Right ventricle myocardium inferior (tissue), 1 donor: ENCODE data around the gene MRPS25. TPM values are rescaled to one million over a fixed set of nuclear protein-coding genes. Genes with fewer than 3 reads are reported as not detected.
A peak's percentile ranks its signal among the peaks of the same experiment; 100 is the strongest.

Experiments
- ATAC-seq: fragments of 200-7000 bp; cut with Tn5 transposase; one replicate; pipeline ENCODE4 v1.9.1; 2020; ENCODE audit warnings: mild to moderate bottlenecking, moderate library complexity
- DNase-seq: peaks from one replicate; pipeline ENCODE4 v3.0.0; 2021; ENCODE audit errors: missing footprints
- intact Hi-C: fragments of 100-400 bp; cut with DNase I; formaldehyde crosslinking; loops from one replicate; pipeline ENCODE4 v1.11.0; 2022
- total RNA-seq: library from RNA; stranded (reverse); fragmentation: NEBNext Ultra II Directional; extraction: Animal tissue kit (Norgen Biotek cat#: 25700); gene quantifications from one replicate; pipeline ENCODE4 v1.2.1, GENCODE V29; 2021
- donor health status: DM: no; HTN: yes; CAD: no; lungs with severe emphysema.

Gene MRPS25
- total RNA-seq, 1 donor from 2014 or later: 140 TPM

- DNase-seq (no peak), ATAC-seq (no peak)
- intact Hi-C loops: loop anchor here (10.0 kb wide), 1 partner anchor 437 kb away; the partner anchor contains the start of gene CCDC174
Measured at GRCh38 chr3:15091575-15091974, 26.5 kb upstream of the MRPS25 start.

GRCh38 chr3:15089201-15089600, 24.1 kb upstream of the MRPS25 start:
- ATAC-seq: no peak
- intact Hi-C loops: no loop called here
- DNase-seq: no peak

- ATAC-seq: no peak
- intact Hi-C loops: no loop called here
- DNase-seq: no peak
Measured at GRCh38 chr3:15086699-15087098, 21.6 kb upstream of the MRPS25 start.

GRCh38 chr3:15086263-15086662, 21.1 kb upstream of the MRPS25 start:
- ATAC-seq (no peak), DNase-seq (no peak)
- intact Hi-C loops: no loop called here

- intact Hi-C loops: no loop called here
- no peak for DNase-seq
- ATAC-seq: no peak
Measured at GRCh38 chr3:15083252-15083651, 18.1 kb upstream of the MRPS25 start.

- ATAC-seq: no peak
- intact Hi-C loops: no loop called here
- no peak for DNase-seq
Measured at GRCh38 chr3:15081960-15082664, 17.0 kb upstream of the MRPS25 start.

- DNase-seq: no peak
- no peak for ATAC-seq
Measured at GRCh38 chr3:15079091-15079490, 14.0 kb upstream of the MRPS25 start.

GRCh38 chr3:15074500-15074899, 9.4 kb upstream of the MRPS25 start:
- no peak for ATAC-seq
- intact Hi-C loops: no loop called here
- no peak for DNase-seq

More at GRCh38 chr3:15079091-15079490, 14.0 kb upstream of the MRPS25 start:
- intact Hi-C loops: no loop called here

- intact Hi-C loops: no loop called here
- DNase-seq (no peak), ATAC-seq (no peak)
Measured at GRCh38 chr3:15071699-15072098, 6.6 kb upstream of the MRPS25 start.

GRCh38 chr3:15069441-15069840, 4.3 kb upstream of the MRPS25 start:
- DNase-seq (no peak), ATAC-seq (no peak)
- intact Hi-C loops: no loop called here

GRCh38 chr3:15066467-15066866, 1.4 kb upstream of the MRPS25 start:
- no peak for ATAC-seq
- intact Hi-C loops: no loop called here
- DNase-seq: no peak

- DNase-seq (no peak), ATAC-seq (no peak)
- intact Hi-C loops: loop anchor here (1.0 kb wide), 2 partner anchors 118 to 414 kb away; partner anchors contain the start of genes CCDC174 and NR2C2
Measured at GRCh38 chr3:15065550-15066007, 464 bp upstream of the MRPS25 start.

- intact Hi-C loops: no loop called here
- peak; percentile 12 for ATAC-seq
- DNase-seq: no peak
Measured at GRCh38 chr3:15064299-15064834, 748 bp downstream of the MRPS25 start.

- DNase-seq (no peak), ATAC-seq (peak; percentile 1)
- intact Hi-C loops: no loop called here
Measured at GRCh38 chr3:15063656-15064286, 1.3 kb downstream of the MRPS25 start.

GRCh38 chr3:15063238-15063637, 1.9 kb downstream of the MRPS25 start:
- intact Hi-C loops: no loop called here
- DNase-seq: no peak
- ATAC-seq: peak; percentile 30

GRCh38 chr3:15060029-15060428, 5.1 kb downstream of the MRPS25 start:
- ATAC-seq: no peak
- no peak for DNase-seq
- intact Hi-C loops: no loop called here

- ATAC-seq (no peak), DNase-seq (no peak)
- intact Hi-C loops: no loop called here
Measured at GRCh38 chr3:15056676-15057404, 8.3 kb downstream of the MRPS25 start.

- no peak for ATAC-seq
- intact Hi-C loops: no loop called here
- DNase-seq: no peak
Measured at GRCh38 chr3:15055019-15055557, 10.0 kb downstream of the MRPS25 start.

GRCh38 chr3:15053541-15053940, 11.6 kb downstream of the MRPS25 start:
- DNase-seq: no peak
- intact Hi-C loops: no loop called here
- ATAC-seq: no peak
